Activated CD4-positive, alpha-beta T cell treated with anti-CD3 and anti-CD28 coated beads, Interleukin-2, amount 10 ng/mL, durations not matched to agents 24 days and 14 days (primary cell): Measurements from ENCODE around the gene ANGPTL7. TPM values are rescaled to one million over a fixed set of nuclear protein-coding genes. Genes with fewer than 3 reads are reported as not detected.
"Not testable (repeated sequence)": the region's sequence is repeated elsewhere in the genome, so short reads cannot be mapped to it uniquely, and the experiment has no call there.

ENCODE experiments used
- DNase-seq: peaks from one replicate; pipeline ENCODE4 v3.0.0; 2022
- H3K27ac Mint-ChIP-seq: one replicate; pipeline ENCODE4 v1.8.0; 2022; ENCODE audit warnings: mild to moderate bottlenecking, mixed read lengths
- H3K27me3 Mint-ChIP-seq: one replicate; pipeline ENCODE4 v1.8.0; 2022; ENCODE audit warnings: mixed read lengths
- H3K36me3 Mint-ChIP-seq: one replicate; pipeline ENCODE4 v1.8.0; 2022; ENCODE audit warnings: low read depth, mild to moderate bottlenecking, mixed read lengths
- H3K4me1 Mint-ChIP-seq: one replicate; pipeline ENCODE4 v1.8.0; 2021; ENCODE audit warnings: mixed read lengths
- H3K4me3 Mint-ChIP-seq: one replicate; pipeline ENCODE4 v1.8.0; 2022; ENCODE audit warnings: mild to moderate bottlenecking, moderate library complexity, mixed read lengths
- H3K9me3 Mint-ChIP-seq: one replicate; pipeline ENCODE4 v1.8.0; 2021; ENCODE audit warnings: mixed read lengths
- intact Hi-C: fragments of 100-400 bp; cut with micrococcal nuclease; formaldehyde crosslinking; loops from one replicate; pipeline ENCODE4 v1.15.1; 2023
- total RNA-seq: library from RNA; stranded (reverse); gene quantifications from 2 replicates; pipeline ENCODE4 v1.2.3, GENCODE V29; 2022

The ANGPTL7 gene
- total RNA-seq, 1 donor from 2014 or later = not detected

DNA sequence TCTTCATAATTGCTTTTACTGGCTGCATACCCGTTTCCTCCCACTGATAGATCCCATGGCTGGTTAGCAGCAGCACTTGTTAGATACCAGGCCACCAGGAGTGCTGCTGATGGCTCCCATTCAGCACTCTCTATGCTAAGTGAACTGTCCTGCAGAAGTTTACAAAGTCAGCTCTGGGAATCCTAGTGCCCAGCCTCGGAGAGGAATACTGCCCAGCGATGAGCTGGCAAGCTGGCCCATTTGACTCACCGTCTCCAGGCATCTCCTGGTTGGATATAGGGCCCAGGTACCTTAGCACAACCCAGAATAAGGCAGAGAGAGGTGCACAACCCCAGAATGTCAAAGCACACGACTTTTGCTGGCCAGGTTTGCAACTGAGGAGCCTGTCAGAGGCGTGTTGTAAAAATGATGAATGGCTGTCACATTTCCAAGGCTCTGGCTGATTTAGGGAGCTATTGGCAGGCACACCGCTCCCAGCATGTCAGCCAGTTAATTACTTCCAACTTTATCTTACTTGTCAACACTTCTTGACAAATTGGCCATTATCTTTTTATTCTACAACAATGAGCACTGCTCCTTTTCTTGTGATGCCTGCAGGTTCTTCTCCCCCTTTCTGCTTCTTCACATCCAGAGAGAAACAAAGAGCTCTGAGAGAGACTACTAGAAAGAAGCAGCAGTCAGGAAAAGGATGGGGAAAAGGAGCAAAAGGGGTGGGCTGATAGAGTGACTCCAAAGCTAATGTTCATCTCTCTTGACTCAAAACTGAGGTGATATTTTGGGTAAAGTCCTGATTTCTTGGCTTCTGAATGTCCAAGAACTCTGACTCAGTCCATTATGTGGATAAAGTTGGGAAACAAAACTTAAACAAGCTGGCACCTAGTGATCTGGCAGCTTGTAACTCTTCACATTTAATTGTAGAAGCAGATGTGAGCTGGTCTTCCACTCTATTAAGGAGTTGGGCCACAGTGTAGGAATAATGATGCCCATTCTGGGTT is 10.8 kb upstream of the ANGPTL7 start:
- H3K9me3 Mint-ChIP-seq = no peaks in the 10 kb centered on the region
- H3K4me1 Mint-ChIP-seq = no peaks in the 10 kb centered on the region
- H3K27me3 Mint-ChIP-seq = no peaks in the 10 kb centered on the region
- peaks cover 9% of the 10 kb centered on the region for H3K36me3 Mint-ChIP-seq
- intact Hi-C loops = no loop called here
- H3K4me3 Mint-ChIP-seq = no peak overlapping the region
- no peak for DNase-seq
- no peak overlapping the region for H3K27ac Mint-ChIP-seq

DNA sequence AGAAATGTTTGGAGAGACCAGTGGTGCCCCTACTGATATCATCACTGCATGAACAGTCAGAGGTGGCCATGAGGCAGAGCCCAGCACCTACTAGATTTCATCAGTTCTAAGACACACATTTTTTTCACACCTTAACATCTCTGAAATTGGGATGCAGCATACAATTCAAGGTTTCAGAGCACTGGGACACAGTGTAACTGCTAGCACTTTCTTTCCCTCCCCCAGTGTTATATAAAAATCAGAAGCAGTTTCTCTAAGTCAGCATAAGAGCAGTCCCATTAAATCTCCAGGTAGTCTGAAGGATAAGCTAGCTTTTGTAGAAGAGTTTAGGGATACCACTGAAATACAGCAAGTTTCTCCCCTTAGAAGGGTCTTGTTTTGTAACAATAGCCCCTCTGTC is 10.0 kb upstream of the ANGPTL7 start:
- intact Hi-C loops = no loop called here
- H3K4me3 Mint-ChIP-seq = no peak overlapping the region
- DNase-seq = no peak
- H3K9me3 Mint-ChIP-seq = no peaks in the 10 kb centered on the region
- no peak overlapping the region for H3K27ac Mint-ChIP-seq
- peaks cover 8% of the 10 kb centered on the region for H3K36me3 Mint-ChIP-seq
- H3K4me1 Mint-ChIP-seq = no peaks in the 10 kb centered on the region
- no peaks in the 10 kb centered on the region for H3K27me3 Mint-ChIP-seq

DNA sequence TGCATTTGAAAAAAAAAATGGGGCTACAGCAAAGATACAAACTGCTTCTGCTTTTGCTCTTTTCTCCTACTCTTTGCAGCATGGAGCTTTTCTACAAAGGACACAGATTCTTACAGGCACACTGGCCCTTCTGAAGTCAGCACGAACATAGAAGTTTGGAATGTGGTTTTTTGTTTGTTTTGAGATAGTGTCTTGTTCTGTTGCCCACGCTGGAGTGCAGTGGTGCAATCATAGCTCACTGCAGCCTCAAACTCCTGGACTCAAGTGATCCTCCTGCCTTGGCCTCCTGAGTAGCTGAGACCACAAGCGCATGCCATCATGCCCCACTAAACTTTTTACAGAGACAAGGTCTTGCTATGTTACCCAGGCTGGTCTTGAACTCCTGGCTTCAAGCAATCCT is 9.4 kb upstream of the ANGPTL7 start:
- DNase-seq, intact Hi-C loops: not testable (repeated sequence)

GRCh38 chr1:11180342-11180744 is 8.8 kb upstream of the ANGPTL7 start:
- no peaks in the 10 kb centered on the region for H3K9me3 Mint-ChIP-seq
- H3K4me1 Mint-ChIP-seq = no peaks in the 10 kb centered on the region
- H3K27ac Mint-ChIP-seq = no peak overlapping the region
- no peak overlapping the region for H3K4me3 Mint-ChIP-seq
- no peaks in the 10 kb centered on the region for H3K27me3 Mint-ChIP-seq
- intact Hi-C loops = no loop called here
- H3K36me3 Mint-ChIP-seq = peaks cover 8% of the 10 kb centered on the region
- no peak for DNase-seq

More for the DNA sequence above, 9.4 kb upstream of the ANGPTL7 start:
- not testable (repeated sequence) for H3K27ac Mint-ChIP-seq, H3K36me3 Mint-ChIP-seq, H3K4me1 Mint-ChIP-seq, H3K4me3 Mint-ChIP-seq, H3K9me3 Mint-ChIP-seq, H3K27me3 Mint-ChIP-seq

GRCh38 chr1:11182884-11183283 is 6.3 kb upstream of the ANGPTL7 start:
- Mint-ChIP-seq H3K4me1 (peaks cover 2% of the 10 kb centered on the region), H3K9me3 (no peaks in the 10 kb centered on the region), H3K36me3 (peaks cover 10% of the 10 kb centered on the region), H3K27me3 (no peaks in the 10 kb centered on the region), H3K27ac (no peak overlapping the region), H3K4me3 (no peak overlapping the region)
- no peak for DNase-seq
- intact Hi-C loops = no loop called here

DNA sequence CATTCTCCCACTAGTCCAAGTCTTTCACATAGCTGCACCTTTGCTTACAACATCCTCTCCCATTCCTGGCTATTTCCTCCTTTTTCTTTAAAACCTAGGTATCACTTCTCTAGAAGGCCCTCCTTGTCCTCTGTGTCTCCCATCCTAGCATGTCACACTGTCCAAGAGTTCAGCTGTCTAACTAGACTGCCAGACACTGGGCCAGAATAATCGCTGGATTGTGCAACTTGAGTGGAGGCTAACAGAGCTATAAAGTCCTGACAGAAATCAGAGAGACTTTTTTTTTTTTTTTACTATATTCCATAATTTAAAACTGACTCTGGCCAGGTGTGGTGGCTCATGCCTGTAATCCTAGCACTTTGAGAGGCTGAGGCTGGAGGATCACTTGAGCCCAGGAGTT is 4.2 kb upstream of the ANGPTL7 start:
- Mint-ChIP-seq H3K36me3 (peaks cover 10% of the 10 kb centered on the region), H3K4me3 (no peak overlapping the region), H3K9me3 (no peaks in the 10 kb centered on the region), H3K4me1 (peaks cover 2% of the 10 kb centered on the region), H3K27me3 (no peaks in the 10 kb centered on the region), H3K27ac (no peak overlapping the region)
- no peak for DNase-seq
- intact Hi-C loops = no loop called here

DNA sequence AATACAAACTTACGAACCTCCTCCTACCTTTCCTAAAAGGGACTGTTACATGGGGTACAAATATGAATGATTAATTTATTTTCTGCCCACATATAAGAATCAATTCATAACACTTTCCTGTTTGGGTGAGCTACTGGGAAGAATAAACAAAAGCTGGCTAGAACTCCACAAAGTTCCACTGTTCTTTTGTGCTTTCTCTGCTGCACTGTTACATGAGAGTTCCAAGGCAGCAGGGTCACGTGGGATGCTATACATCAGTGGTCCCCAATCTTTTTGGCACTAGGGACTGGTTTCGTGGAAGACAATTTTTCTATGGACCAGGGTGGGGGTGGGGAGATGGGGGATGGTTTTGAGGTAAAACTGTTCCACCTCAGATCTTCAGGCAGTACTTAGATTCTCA is 2.2 kb upstream of the ANGPTL7 start:
- Mint-ChIP-seq H3K4me1 (peaks cover 2% of the 10 kb centered on the region), H3K36me3 (peaks cover 13% of the 10 kb centered on the region), H3K9me3 (no peaks in the 10 kb centered on the region), H3K27me3 (no peaks in the 10 kb centered on the region), H3K27ac (no peak overlapping the region), H3K4me3 (no peak overlapping the region)
- intact Hi-C loops = no loop called here
- no peak for DNase-seq

DNA sequence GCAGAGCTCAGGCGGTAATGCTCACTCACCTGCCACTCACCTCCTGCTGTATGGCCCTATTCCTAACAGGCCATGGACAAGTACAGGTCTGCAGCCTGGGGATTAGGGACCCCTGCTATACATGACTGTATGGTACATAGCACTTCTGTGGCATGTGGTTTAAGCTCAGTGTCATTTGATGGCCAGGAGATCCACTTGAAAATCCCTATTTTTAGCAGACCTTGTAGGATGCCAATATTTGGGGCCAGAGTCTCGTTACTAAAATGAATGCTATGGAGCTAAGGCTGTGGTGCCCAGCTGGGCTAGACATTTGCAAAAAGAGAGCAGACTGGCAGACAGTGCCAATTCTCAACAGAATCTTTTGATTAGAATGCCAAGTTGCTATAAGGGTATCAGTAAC is 1.7 kb upstream of the ANGPTL7 start:
- intact Hi-C loops = no loop called here
- H3K27ac Mint-ChIP-seq = no peak overlapping the region
- peaks cover 13% of the 10 kb centered on the region for H3K36me3 Mint-ChIP-seq
- no peak for DNase-seq
- H3K9me3 Mint-ChIP-seq = no peaks in the 10 kb centered on the region
- H3K27me3 Mint-ChIP-seq = no peaks in the 10 kb centered on the region
- no peak overlapping the region for H3K4me3 Mint-ChIP-seq
- peaks cover 2% of the 10 kb centered on the region for H3K4me1 Mint-ChIP-seq

DNA sequence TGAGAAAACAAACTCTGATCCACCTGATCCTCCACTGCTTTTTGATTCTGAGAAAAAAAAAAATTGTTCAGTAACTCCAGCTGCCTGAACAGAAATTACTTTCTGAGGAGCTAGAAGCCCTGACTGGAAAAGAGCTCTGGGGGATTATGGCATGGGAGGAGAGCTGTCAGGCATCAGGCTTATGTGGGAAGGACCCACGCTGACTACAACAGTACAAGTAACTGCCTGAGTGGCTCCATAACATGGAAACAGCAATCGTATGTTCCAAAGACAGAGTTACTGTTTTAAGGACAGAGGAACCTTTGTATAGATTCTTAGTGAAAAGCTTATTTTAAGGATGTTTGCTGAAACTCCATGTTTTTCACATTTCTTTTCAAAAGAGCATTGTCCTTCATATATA is 1.2 kb upstream of the ANGPTL7 start:
- H3K4me1 Mint-ChIP-seq = peaks cover 2% of the 10 kb centered on the region
- no peak overlapping the region for H3K27ac Mint-ChIP-seq
- peaks cover 14% of the 10 kb centered on the region for H3K36me3 Mint-ChIP-seq
- intact Hi-C loops = no loop called here
- no peak overlapping the region for H3K4me3 Mint-ChIP-seq
- no peak for DNase-seq
- no peaks in the 10 kb centered on the region for H3K27me3 Mint-ChIP-seq
- no peaks in the 10 kb centered on the region for H3K9me3 Mint-ChIP-seq

DNA sequence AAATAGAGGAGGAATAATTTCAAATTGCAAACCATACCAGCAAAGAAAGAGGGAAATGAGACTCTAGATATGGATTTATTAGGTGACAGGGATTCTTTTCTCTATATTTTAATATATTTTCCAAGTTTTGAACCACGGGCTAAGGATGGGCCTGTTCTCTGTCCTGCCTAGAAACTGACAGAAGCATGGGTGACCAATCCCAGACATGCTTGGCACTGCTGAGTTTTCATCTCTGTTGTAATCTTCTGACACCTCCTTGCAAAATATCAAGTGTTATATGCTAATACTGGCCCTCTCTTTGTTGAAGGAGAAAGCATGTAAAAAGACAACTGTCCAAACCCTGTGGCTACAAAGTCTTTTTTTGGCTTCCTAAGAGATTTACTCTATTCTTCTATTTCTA is 774 bp upstream of the ANGPTL7 start:
- no peak for DNase-seq
- intact Hi-C loops = no loop called here
- peaks cover 2% of the 10 kb centered on the region for H3K4me1 Mint-ChIP-seq
- H3K36me3 Mint-ChIP-seq = peaks cover 14% of the 10 kb centered on the region
- no peaks in the 10 kb centered on the region for H3K27me3 Mint-ChIP-seq
- no peak overlapping the region for H3K27ac Mint-ChIP-seq
- no peak overlapping the region for H3K4me3 Mint-ChIP-seq
- H3K9me3 Mint-ChIP-seq = no peaks in the 10 kb centered on the region

DNA sequence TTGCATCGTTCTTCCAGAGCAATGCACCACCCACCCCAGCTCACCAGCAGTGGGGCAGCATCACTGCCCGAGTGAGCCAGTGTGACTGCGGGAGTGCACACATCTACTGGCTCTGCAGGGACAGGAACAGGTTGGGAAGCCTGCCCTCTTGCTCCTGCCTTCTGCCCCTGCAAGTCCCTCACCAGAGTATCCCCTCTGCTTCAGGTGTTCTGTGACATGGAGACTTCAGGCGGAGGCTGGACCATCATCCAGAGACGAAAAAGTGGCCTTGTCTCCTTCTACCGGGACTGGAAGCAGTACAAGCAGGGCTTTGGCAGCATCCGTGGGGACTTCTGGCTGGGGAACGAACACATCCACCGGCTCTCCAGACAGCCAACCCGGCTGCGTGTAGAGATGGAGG is 4.2 kb downstream of the ANGPTL7 start:
- Mint-ChIP-seq H3K36me3 (peaks cover 26% of the 10 kb centered on the region), H3K27me3 (no peaks in the 10 kb centered on the region), H3K4me3 (no peak overlapping the region), H3K4me1 (no peaks in the 10 kb centered on the region), H3K9me3 (no peaks in the 10 kb centered on the region), H3K27ac (no peak overlapping the region)
- intact Hi-C loops = no loop called here
- DNase-seq = no peak

GRCh38 chr1:11194407-11195176 is 5.4 kb downstream of the ANGPTL7 start:
- intact Hi-C loops = no loop called here
- H3K4me3 Mint-ChIP-seq = no peak overlapping the region
- DNase-seq = no peak
- no peaks in the 10 kb centered on the region for H3K9me3 Mint-ChIP-seq
- no peaks in the 10 kb centered on the region for H3K4me1 Mint-ChIP-seq
- peaks cover 38% of the 10 kb centered on the region for H3K36me3 Mint-ChIP-seq
- no peak overlapping the region for H3K27ac Mint-ChIP-seq
- no peaks in the 10 kb centered on the region for H3K27me3 Mint-ChIP-seq

DNA sequence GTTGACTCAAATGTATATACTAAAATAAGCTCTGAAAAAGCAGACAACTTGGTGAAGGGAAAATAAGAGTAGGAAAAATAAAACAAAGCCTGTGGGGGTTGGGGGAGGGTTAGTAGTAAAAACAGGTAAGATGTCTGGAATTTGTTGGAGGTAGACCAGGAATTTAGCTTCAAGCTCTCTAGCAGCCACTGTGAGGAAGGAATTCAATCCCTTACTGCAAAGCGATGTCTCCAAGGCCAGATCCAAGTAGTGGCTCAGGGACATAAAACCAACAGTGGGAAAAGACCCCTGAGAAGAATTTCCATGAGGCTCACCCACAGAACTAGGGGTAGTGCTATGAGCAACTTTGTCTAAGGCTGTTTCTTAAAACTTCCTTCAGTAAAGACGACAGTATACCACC is 7.8 kb downstream of the ANGPTL7 start:
- intact Hi-C loops = no loop called here
- H3K36me3 Mint-ChIP-seq = peaks cover 39% of the 10 kb centered on the region
- H3K4me1 Mint-ChIP-seq = no peaks in the 10 kb centered on the region
- no peak for DNase-seq
- H3K9me3 Mint-ChIP-seq = no peaks in the 10 kb centered on the region
- no peaks in the 10 kb centered on the region for H3K27me3 Mint-ChIP-seq
- H3K4me3 Mint-ChIP-seq = no peak overlapping the region
- no peak overlapping the region for H3K27ac Mint-ChIP-seq

DNA sequence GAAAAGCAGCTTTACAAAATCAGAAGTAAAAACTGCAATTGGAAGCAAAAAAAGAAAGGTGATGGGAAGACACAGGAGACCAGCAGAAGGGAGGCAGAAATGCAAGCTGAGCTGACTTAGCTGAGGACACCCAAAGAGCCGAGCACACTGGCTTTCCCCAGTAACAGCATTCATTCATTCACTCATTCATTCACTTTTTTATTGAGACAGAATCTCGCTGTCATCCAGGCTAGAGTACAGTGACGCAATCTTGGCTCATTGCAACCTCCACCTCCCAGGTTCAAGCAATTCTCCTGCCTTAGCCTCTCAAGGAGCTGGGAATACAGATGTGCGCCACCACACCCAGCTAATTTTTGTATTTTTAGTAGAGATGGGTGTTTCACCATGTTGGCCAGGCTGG is 8.2 kb downstream of the ANGPTL7 start:
- no peaks in the 10 kb centered on the region for H3K27me3 Mint-ChIP-seq
- H3K9me3 Mint-ChIP-seq = no peaks in the 10 kb centered on the region
- no peak overlapping the region for H3K4me3 Mint-ChIP-seq
- no peaks in the 10 kb centered on the region for H3K4me1 Mint-ChIP-seq
- no peak overlapping the region for H3K27ac Mint-ChIP-seq
- H3K36me3 Mint-ChIP-seq = peaks cover 35% of the 10 kb centered on the region
- intact Hi-C loops = no loop called here
- no peak for DNase-seq
